C4-2B (cell line): ENCODE data around the gene GLYAT.

Experiments used
- CTCF ChIP-seq: fragments of 450-650 bp; conservative IDR thresholded peaks from 2 replicates; pipeline ENCODE4 v1.5.1; 2017; ENCODE audit warnings: mild to moderate bottlenecking
- ZFX ChIP-seq: fragments of 450-650 bp; IDR thresholded peaks from 2 replicates; pipeline ENCODE4 v1.6.1; 2017

GRCh38 chr11:58745705-58746364 lies 14.1 kb upstream of the GLYAT start:
- TF ChIP-seq CTCF = no peak
- TF ChIP-seq ZFX = no peak
